NB4 (cell line): ENCODE results near the gene GLCE.
"Not testable (repeated sequence)": the region's sequence is repeated elsewhere in the genome, so short reads cannot be mapped to it uniquely, and the experiment has no call there.

Experiments
- DNase-seq: peaks from one replicate; pipeline ENCODE4 v3.0.0; 2010; ENCODE audit warnings: low read depth
- H3K4me3 ChIP-seq: one replicate; pipeline ENCODE4 v1.5.1; 2011; ENCODE audit warnings: mild to moderate bottlenecking, low read depth, low read length, moderate library complexity
- CTCF ChIP-seq: IDR thresholded peaks from one replicate; pipeline ENCODE4 v1.5.1; 2012; ENCODE audit warnings: low read depth, low read length
- MAX ChIP-seq: IDR thresholded peaks from 2 replicates; pipeline ENCODE4 v1.6.1; 2011; ENCODE audit warnings: low read depth, low read length
- MYC ChIP-seq: IDR thresholded peaks from 2 replicates; pipeline ENCODE4 v1.6.1; 2011; ENCODE audit warnings: low read depth, low read length
- POLR2A ChIP-seq: IDR thresholded peaks from 2 replicates; pipeline ENCODE4 v1.6.1; 2011; ENCODE audit warnings: mild to moderate bottlenecking; ENCODE audit not compliant: insufficient read length; ENCODE audit errors: extremely low read depth

GLCE gene

GRCh38 chr15:69146724-69147435 is 13.6 kb upstream of the GLCE start:
- DNase-seq: no peak
- TF ChIP-seq POLR2A: no peak
- H3K4me3 ChIP-seq: no peak overlapping the region

DNA sequence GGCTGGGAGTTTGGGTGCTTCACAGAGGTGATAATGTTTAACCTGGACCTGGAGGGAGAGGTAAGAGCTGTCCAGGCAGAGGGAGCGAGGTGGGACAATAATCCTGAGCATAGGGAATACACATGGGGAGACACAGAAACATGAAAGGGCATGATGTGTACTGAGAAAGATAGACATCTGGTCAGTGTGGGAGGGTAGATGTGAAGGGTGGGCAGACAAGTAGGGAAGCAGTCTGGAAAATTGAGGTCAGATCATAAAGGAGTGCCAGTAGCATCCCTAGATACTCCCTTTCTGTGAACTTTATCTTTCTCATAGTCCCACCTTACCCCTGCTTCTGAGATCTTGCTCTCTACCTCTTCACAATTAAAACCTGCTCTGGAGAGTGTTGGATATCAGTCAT is 12.0 kb upstream of the GLCE start:
- DNase-seq: no peak
- no peak overlapping the region for H3K4me3 ChIP-seq
- no peak for TF ChIP-seq MAX
- TF ChIP-seq MYC: no peak
- TF ChIP-seq CTCF: no peak
- TF ChIP-seq POLR2A: no peak

DNA sequence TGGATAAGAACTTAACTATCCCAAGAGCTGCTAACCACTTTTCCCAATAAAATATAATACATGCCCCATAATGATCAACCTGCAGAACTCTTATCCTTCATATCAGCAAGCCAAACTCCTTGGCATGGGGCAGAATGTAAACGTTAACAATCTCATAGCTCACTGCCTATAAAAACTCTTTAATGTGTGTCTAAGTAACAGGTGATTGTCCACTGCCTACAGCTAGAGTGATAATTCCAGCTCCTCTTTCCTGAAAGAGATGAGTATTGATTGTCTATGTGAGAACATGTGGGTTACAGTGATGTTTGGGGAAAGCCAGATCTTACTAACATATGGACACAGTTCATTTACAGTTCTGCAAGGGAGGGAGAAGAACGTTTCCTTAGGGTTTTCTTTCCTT is 11.3 kb upstream of the GLCE start:
- no peak for DNase-seq
- H3K4me3 ChIP-seq: no peak overlapping the region
- TF ChIP-seq POLR2A (no peak), MAX (no peak), CTCF (no peak), MYC (no peak)

DNA sequence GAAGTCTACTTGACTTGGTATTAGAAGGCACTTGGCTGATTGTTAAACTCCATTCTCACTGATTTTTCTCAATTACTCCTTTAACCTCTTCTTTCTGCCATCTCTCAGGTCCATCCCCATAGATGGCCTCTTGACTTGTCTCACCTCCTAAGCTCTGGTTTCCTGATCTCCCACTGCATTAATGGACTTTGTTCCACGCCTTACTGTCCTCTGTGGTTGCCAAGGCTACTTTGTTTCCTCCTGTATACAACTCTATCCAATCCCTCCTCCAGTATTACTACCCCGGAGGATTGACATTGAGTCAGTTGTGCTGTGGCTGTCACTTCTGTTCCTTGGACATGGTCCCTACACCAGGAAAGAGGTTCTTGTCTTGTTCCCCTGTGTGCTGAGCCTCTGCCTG is 10.6 kb upstream of the GLCE start:
- H3K4me3 ChIP-seq: no peak overlapping the region
- DNase-seq: no peak
- TF ChIP-seq MAX: no peak
- TF ChIP-seq CTCF: no peak
- TF ChIP-seq MYC: no peak
- TF ChIP-seq POLR2A: no peak

GRCh38 chr15:69150336-69150735 is 10.1 kb upstream of the GLCE start:
- TF ChIP-seq POLR2A (no peak), MYC (no peak)

DNA sequence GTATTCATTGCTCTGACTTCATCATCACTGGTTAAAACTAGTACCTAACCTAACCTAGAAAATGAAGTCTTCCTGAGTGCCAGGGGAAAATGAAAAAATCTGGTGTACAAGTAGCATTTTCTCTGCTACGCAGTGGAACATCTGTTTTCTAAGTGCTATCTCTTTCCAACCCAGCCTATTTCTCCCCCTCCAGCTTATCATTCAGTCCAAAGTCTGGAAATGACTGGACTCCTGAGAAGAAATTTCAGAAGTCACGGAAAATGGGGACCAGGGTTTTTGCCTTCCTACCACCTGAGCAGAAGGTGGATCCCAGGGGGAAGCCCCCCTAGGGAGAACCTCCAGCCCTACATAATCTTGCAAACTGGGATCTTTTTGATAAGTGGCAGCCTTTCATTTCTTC is 9.6 kb upstream of the GLCE start:
- H3K4me3 ChIP-seq: no peak overlapping the region
- no peak for TF ChIP-seq MYC
- TF ChIP-seq CTCF: no peak
- TF ChIP-seq MAX: no peak
- TF ChIP-seq POLR2A: no peak
- DNase-seq: no peak

More at GRCh38 chr15:69150336-69150735, 10.1 kb upstream of the GLCE start:
- no peak overlapping the region for H3K4me3 ChIP-seq
- DNase-seq: no peak

DNA sequence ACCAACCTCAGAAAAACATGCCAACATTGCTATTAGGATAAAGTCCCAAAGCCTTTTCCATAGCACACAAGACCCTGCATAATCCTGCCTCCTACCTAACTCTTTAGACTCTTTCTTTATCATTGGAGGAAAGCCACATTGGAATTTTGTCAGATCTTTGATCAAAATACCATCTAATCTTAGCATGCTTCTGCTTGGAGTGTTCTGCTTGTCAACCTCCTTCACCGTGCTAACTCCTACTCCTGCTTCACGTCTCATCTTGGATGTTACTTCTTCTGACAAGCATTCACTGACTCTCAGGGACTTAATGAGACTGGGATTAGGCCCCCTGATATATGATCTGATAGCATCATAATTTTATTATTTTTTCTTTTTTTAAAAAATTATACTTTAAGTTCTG is 7.4 kb upstream of the GLCE start:
- no peak overlapping the region for H3K4me3 ChIP-seq
- TF ChIP-seq MAX (no peak), CTCF (no peak), MYC (no peak)
- no peak for DNase-seq

GRCh38 chr15:69153587-69153986 is 6.8 kb upstream of the GLCE start:
- H3K4me3 ChIP-seq, DNase-seq: not testable (repeated sequence)
